ENCODE data around the gene KNOP1. TPM values are rescaled to one million over a fixed set of nuclear protein-coding genes. Genes with fewer than 3 reads are reported as not detected.

KNOP1 gene
- total RNA-seq, 1 experiment from 2014 or later = 65.0 TPM

DNA sequence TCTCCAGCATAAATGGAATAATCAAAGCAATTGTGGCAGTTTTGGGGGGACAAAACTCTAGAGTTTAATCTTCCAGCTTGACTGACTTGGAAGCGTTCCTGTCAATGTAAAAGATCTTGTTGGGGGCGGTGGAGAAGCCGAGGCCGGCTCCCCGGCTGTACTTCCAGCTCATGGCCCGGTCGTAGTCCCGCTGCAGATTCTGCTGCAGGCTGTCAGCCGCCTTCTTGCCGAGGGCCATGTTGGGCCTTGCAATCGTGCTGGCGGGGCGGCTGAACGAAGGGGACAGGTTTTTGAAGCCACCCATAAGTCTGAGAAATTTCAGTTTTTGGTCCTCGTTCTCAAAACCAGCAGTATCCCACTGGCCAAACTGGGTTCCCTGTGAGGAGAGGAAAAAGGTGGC, 11.2 kb downstream of the KNOP1 start:
- BruUV-seq (replicated peaks) = TSS peak; percentile 35
- DNase-seq (ENCODE audit: low spot score) = no peak
- TF ChIP-seq, protein P1, sequence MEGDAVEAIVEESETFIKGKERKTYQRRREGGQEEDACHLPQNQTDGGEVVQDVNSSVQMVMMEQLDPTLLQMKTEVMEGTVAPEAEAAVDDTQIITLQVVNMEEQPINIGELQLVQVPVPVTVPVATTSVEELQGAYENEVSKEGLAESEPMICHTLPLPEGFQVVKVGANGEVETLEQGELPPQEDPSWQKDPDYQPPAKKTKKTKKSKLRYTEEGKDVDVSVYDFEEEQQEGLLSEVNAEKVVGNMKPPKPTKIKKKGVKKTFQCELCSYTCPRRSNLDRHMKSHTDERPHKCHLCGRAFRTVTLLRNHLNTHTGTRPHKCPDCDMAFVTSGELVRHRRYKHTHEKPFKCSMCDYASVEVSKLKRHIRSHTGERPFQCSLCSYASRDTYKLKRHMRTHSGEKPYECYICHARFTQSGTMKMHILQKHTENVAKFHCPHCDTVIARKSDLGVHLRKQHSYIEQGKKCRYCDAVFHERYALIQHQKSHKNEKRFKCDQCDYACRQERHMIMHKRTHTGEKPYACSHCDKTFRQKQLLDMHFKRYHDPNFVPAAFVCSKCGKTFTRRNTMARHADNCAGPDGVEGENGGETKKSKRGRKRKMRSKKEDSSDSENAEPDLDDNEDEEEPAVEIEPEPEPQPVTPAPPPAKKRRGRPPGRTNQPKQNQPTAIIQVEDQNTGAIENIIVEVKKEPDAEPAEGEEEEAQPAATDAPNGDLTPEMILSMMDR (conservative IDR thresholded peaks at IDR 0.05; ENCODE audit: low read depth, low read length) = no peak
- TF ChIP-seq EZH2 (IDR thresholded peaks at IDR 0.05; ENCODE audit: borderline replicate concordance, low read depth, low read length, poor library complexity, severe bottlenecking) = no peak
- Histone ChIP-seq H3K27ac (ENCODE audit: low read depth, low read length, poor library complexity, severe bottlenecking) (no peak overlapping the region), H3K36me3 (ENCODE audit: insufficient read depth, low read length, poor library complexity, severe bottlenecking) (peaks cover 64% of the 10 kb centered on the region), H3K27me3 (replicated peaks; ENCODE audit: insufficient read depth, low read depth, low read length, poor library complexity) (no peaks in the 10 kb centered on the region), H3K4me3 (ENCODE audit: low read depth, low read length, poor library complexity, severe bottlenecking) (no peak overlapping the region), H3K9me3 (ENCODE audit: low read depth, low read length, poor library complexity, severe bottlenecking) (no peaks in the 10 kb centered on the region), H3K4me1 (ENCODE audit: insufficient read depth, low read length, poor library complexity, severe bottlenecking) (no peaks in the 10 kb centered on the region)
- intact Hi-C loops (cut with micrococcal nuclease; ENCODE audit: unreplicated experiment) = no loop called here
- CTCF ChIA-PET = no interaction called here
- POLR2A ChIA-PET (ENCODE audit: low non-redundant PET) = no interaction called here

DNA sequence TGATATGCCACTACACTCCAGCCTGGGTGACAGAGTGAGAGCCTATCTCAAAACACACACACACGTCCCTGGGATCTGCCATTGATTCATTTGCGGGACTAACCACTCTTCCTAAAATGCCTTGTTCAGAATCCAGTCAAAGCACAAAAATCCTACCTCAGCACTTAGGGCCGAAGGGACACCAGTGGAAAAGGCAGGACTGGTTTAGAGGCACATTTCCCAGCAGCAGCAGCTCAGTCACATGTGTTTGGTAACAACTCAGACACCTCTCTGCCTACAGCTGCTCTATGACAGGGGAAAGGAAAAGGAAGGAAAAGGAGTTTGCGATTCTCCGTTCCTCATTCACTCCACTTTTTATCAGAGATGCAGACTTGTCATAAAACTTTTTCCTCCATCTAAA, 12.2 kb downstream of the KNOP1 start:
- no peaks in the 10 kb centered on the region for H3K4me1 ChIP-seq (ENCODE audit: insufficient read depth, low read length, poor library complexity, severe bottlenecking)
- DNase-seq (ENCODE audit: low spot score) = no peak
- H3K36me3 ChIP-seq (ENCODE audit: insufficient read depth, low read length, poor library complexity, severe bottlenecking) = peaks cover 64% of the 10 kb centered on the region
- TF ChIP-seq, protein P1 (conservative IDR thresholded peaks at IDR 0.05; ENCODE audit: low read depth, low read length) = no peak
- ChIA-PET POLR2A (ENCODE audit: low non-redundant PET) (no interaction called here), CTCF (no interaction called here)
- no peak overlapping the region for H3K4me3 ChIP-seq (ENCODE audit: low read depth, low read length, poor library complexity, severe bottlenecking)
- intact Hi-C loops (cut with micrococcal nuclease; ENCODE audit: unreplicated experiment) = no loop called here
- H3K9me3 ChIP-seq (ENCODE audit: low read depth, low read length, poor library complexity, severe bottlenecking) = no peaks in the 10 kb centered on the region
- no peak overlapping the region for H3K27ac ChIP-seq (ENCODE audit: low read depth, low read length, poor library complexity, severe bottlenecking)
- BruUV-seq (replicated peaks) = no TSS peak
- no peaks in the 10 kb centered on the region for H3K27me3 ChIP-seq (replicated peaks; ENCODE audit: insufficient read depth, low read depth, low read length, poor library complexity)

DNA sequence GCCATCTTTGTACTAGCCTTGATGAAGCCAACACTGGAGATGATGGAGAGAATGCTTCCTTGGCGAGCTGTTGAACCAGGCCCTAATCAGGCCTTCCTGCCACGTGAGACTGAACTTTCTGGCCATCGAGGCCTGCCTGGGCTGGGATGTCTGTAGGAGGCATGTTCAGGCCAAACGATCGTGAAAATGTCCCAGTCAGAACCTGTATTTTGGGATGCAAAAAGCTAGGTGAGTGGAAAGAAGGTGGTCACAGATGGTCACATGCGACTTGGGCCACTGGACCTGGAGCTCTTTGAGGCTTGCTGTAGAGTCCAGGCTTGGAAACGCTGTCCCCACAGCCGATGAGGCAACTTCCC, 12.9 kb downstream of the KNOP1 start:
- POLR2A ChIA-PET (ENCODE audit: low non-redundant PET) = interaction anchor here (0.6 kb wide), 1 partner anchor 919 kb away, joined by 3 read pairs; no protein-coding TSS in a partner anchor
- CTCF ChIA-PET = no interaction called here
- Histone ChIP-seq H3K27me3 (replicated peaks; ENCODE audit: insufficient read depth, low read depth, low read length, poor library complexity) (no peaks in the 10 kb centered on the region), H3K36me3 (ENCODE audit: insufficient read depth, low read length, poor library complexity, severe bottlenecking) (peaks cover 63% of the 10 kb centered on the region), H3K4me3 (ENCODE audit: low read depth, low read length, poor library complexity, severe bottlenecking) (no peak overlapping the region), H3K9me3 (ENCODE audit: low read depth, low read length, poor library complexity, severe bottlenecking) (no peaks in the 10 kb centered on the region), H3K4me1 (ENCODE audit: insufficient read depth, low read length, poor library complexity, severe bottlenecking) (no peaks in the 10 kb centered on the region), H3K27ac (ENCODE audit: low read depth, low read length, poor library complexity, severe bottlenecking) (no peak overlapping the region)
- TF ChIP-seq EZH2 (IDR thresholded peaks at IDR 0.05; ENCODE audit: borderline replicate concordance, low read depth, low read length, poor library complexity, severe bottlenecking) = no peak
- TF ChIP-seq, protein P1 (conservative IDR thresholded peaks at IDR 0.05; ENCODE audit: low read depth, low read length) = no peak
- no TSS peak for BruUV-seq (replicated peaks)
- intact Hi-C loops (cut with micrococcal nuclease; ENCODE audit: unreplicated experiment) = no loop called here
- DNase-seq (ENCODE audit: low spot score) = no peak

All from A673 (cell line).